Measurements from ENCODE around the gene CFAP161.

The CFAP161 gene, protein sequence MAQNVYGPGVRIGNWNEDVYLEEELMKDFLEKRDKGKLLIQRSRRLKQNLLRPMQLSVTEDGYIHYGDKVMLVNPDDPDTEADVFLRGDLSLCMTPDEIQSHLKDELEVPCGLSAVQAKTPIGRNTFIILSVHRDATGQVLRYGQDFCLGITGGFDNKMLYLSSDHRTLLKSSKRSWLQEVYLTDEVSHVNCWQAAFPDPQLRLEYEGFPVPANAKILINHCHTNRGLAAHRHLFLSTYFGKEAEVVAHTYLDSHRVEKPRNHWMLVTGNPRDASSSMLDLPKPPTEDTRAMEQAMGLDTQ

GRCh38 chr15:81133782-81134461 is at the start of gene CFAP161:
TSS of gene CFAP161 (plus strand) at chr15:81134270. CDS start at chr15:81134330, 60 bp downstream.
- peak; percentile 49 for DNase-seq (ENCODE audit: low read depth)

DNA sequence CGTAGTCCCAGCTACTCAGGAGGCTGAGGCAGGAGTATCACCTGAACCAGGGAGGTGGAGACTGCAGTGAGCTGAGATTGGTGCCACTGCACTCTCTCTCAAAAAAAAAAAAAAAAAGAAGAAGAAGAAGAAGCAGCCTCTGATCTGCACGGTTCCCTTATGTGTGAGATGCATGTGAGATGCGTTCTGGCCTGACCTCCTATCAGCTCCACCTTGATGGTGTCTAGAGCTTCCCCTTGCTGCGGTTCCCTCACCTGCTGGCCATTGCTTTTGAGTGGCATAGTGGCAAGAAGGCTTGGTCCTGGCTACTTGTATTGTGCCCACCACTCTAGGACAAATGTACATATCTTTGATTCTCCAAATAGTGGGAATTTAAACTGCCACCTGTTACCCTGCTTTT is 49.4 kb upstream of the CFAP161 start:
- DNase-seq (ENCODE audit: low read depth), result no peak

DNA sequence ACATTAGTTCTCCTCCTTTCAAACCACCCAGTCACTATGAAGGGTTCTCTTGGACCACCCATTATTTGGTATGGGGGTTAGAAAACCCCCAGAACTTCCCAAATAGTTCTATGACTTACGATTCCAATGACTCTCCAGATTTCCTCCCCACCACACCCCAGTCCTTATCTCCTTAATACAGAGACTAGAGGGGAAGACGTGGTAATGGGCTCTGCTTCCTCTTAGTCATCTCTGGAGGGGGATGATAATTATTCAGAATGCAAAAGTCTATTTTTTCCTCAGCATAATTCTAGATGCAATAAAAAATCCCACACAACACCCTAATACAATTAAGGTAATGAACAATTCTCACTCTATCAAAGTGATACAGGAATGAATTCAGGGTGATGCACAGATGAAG is 48.9 kb upstream of the CFAP161 start:
- no peak for DNase-seq (ENCODE audit: low read depth)

DNA sequence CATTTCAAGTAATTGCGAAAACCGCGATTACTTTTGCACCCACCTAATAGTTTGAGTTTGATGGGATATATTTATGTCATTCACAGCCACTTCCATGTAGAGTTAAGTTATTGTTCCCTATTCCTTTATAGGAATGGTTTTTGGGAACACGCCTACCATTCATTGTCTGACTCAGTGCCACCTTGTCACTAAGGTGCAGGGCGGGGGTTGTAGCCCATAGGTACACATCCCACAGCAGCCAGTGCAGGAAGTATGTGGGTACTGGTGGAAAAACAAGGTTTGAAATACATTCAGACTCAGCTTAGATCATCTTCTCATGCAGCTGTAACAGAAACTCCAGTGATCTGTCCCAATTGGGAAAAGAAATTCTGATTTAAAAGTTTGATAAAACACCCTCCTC is 48.2 kb upstream of the CFAP161 start:
- no peak for DNase-seq (ENCODE audit: low read depth)

- DNase-seq (ENCODE audit: low read depth), result no peak
Measured at GRCh38 chr15:81087066-81087465, 47.0 kb upstream of the CFAP161 start.

DNA sequence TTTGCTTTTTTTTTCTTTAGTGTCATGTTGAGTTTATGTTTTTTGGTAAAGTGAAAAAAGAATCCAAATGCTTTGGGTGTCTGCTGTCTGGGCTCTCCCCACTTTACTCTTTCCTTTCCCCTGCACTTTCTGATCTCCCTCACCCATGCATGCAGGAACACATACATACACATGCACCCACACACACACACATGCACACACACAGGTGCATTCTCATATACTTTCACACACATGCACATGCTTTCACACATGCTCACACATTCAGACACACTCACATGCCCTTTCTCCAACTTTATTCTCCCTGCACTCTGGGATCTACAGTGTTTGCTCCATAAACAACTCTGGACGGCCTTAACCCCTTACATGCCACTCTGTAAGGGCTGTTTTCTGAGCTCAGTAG is 46.4 kb upstream of the CFAP161 start:
- no peak for DNase-seq (ENCODE audit: low read depth)

GRCh38 chr15:81088470-81089013 is 45.5 kb upstream of the CFAP161 start:
- no peak for DNase-seq (ENCODE audit: low read depth)

DNA sequence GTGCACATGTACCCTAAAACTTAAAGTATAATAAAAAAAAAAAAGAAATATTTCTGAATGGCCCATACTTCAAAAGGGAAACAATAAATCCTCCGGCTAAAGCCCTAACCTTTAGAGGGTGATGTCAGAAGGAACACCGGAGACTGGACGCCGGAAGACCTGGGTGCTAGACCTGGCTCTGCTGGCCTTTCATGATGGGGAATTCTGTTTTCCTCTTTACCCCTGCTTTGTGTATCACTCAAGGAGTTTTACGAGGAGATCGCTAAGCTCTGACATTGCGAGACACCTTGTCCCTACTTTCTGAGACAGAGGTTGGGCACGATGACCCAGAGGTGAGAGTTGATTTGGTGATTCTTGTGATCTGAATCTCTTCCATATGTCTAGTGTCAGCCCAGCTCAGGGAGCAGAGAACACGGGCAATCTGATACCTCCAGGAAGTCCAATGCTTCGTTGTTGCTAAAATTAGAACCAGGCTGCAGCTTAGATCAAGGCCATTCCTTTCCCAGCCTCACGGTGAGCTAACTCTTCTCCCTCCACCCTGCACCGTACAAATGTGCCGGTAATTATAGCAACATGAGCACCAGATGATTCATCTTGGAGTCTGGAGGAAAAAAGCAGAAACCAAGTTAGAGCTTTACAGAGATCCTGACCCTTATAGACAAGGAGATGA is 42.0 kb upstream of the CFAP161 start:
- DNase-seq (ENCODE audit: low read depth), result no peak

DNA sequence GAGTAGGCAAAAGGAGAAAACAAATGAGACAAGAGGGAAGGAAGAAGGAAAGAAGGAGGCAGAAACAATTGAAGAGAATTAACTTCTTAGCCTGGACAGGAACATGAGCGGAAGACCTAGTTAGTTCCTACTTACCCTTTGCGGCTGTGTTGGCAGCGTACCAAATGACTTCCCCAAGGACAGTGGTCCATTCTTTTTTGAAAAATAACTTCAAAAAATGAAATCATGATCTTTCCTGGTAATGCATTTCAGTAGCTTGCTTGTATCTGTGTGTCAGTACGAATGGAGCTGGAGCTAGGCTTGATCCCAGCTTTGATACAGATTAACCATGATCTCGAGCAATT is 41.5 kb upstream of the CFAP161 start:
- no peak for DNase-seq (ENCODE audit: low read depth)

GRCh38 chr15:81093961-81094360 is 40.1 kb upstream of the CFAP161 start:
- no peak for DNase-seq (ENCODE audit: low read depth)

- no peak for DNase-seq (ENCODE audit: low read depth)
Measured at GRCh38 chr15:81095690-81096365, 38.2 kb upstream of the CFAP161 start.

DNA sequence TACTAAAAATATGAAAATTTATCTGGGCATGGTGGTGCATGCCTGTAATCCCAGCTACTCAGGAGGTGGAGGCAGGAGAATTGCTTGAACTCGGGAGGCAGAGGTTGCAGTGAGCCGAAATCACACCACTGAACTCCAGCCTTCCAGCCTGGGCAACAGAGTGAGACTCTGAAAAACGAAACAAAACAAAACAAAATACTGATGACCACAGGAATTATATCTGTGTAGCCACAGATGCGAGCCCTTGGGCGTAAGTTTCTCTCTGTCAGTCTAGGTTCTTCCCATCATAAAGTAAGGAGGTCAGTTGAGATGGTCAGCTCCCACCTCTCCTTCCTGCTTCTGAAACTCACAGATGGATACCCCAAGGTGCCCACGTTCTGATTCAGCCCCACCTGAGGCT is 37.7 kb upstream of the CFAP161 start:
- DNase-seq (ENCODE audit: low read depth), result no peak

- no peak for DNase-seq (ENCODE audit: low read depth)
Measured at GRCh38 chr15:81097116-81097889, 36.8 kb upstream of the CFAP161 start.

DNA sequence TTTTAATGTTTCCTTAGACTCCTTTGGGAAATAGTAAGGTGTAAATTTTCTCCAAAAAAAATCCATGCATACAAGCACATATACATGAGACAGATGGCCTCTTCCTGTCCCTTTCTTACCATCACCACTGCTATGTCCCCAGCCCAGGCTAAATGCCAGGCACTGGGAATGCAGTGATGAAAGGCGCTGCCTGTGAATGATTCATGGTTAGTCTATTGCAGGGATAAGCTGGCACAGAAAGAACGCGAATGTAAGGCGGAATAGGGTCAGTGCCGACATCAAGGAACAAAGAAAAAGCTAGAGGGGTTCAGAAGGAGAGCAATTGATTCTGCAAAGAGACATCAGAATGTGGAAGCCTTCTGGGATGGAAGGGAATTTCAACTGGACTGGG is 36.2 kb upstream of the CFAP161 start:
- DNase-seq (ENCODE audit: low read depth), result no peak

- no peak for DNase-seq (ENCODE audit: low read depth)
Measured at GRCh38 chr15:81098349-81098748, 35.7 kb upstream of the CFAP161 start.

DNA sequence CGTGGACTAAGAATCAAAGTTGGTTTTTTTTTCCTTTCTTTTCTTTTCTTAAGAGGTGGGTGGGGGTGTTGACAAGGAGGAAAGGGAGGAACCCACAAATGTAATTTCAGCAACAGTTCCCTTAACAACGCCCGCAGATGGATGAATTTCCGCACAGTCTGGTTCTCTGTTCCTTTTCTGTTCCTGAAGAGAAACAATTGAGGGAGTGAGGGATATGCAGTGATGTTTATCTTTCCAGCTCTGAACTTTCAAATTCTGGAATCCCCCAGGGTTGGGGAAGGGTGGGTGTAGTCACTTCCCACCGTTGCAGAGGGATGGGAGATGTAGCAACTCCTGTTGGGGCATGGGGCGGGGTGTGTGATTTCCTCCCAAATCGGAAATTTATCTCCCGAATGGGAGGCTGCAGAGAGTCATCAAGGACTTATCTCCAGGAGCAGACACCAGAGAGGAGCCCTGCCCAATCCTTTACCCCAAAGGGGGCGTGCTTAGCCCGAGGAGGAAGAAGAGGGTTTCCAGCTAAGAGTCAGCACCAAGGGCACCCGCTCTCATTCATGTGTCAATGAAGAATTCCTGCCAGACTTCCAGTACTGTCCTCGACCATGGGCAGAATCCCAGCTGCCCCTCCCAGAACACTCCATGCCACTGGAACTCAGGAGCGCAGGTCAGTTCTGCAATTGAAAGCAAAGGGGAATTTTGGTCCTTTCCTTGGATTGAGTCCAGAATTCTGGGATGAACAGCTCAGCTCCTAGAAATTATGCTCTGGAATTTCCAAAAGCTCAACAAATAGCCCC is 35.0 kb upstream of the CFAP161 start:
- no peak for DNase-seq (ENCODE audit: low read depth)

- no peak for DNase-seq (ENCODE audit: low read depth)
Measured at GRCh38 chr15:81101894-81102815, 31.9 kb upstream of the CFAP161 start.

DNA sequence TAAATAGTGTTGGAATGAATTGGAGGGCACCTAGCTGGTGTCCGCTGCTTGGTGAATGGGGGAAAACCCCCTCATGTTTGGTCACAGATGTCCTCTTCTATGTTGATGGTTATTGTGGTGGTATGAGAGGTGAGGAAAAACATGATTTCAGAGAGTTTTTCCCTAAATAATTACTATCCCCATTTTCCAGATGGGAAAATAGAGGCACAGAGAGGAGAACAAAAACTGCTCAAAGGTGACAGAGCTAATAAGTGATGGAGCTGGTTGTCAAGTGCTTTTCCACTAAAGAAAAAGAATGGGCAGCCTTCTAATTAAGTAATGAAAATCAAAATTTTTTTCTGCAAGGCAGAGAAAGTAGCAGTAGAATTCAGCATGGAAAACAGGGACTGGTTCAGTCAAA is 30.2 kb upstream of the CFAP161 start:
- DNase-seq (ENCODE audit: low read depth), result no peak

DNA sequence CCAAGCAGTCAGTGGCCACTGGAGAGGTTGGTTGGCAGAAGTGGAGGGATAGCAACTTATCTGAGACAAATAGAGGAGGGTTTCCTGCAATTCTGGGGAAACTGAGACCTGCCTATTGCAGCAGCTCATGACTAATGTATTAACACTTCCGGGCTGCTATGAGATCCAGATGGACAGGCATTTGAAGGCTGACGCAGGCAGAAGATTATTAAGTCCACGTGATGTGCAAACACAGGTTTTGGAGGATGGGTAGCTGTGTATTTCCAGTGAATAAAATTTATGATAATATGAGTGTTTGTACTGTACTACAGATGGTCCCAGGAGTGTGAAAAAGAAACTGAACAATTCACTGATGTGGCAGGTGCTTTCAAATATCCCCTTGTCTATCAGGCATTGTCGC is 28.5 kb upstream of the CFAP161 start:
- no peak for DNase-seq (ENCODE audit: low read depth)

GRCh38 chr15:81106560-81106959 is 27.5 kb upstream of the CFAP161 start:
- peak; percentile 20 for DNase-seq (ENCODE audit: low read depth)
